Neural crest cell (in vitro differentiated cells): Measurements from ENCODE around the gene SPOCK1. TPM values are rescaled to one million over a fixed set of nuclear protein-coding genes. Genes with fewer than 3 reads are reported as not detected.

Experiments used
- DNase-seq: peaks from one replicate; pipeline ENCODE4 v3.0.0; 2021; ENCODE audit warnings: low read depth, mixed read lengths, low spot score
- H3K27ac Mint-ChIP-seq: one replicate; pipeline ENCODE4 v1.8.0; 2021; ENCODE audit warnings: mild to moderate bottlenecking, mixed read lengths; ENCODE audit not compliant: unreplicated experiment
- H3K27me3 Mint-ChIP-seq: 2 replicates; pipeline ENCODE4 v1.8.0; 2021; ENCODE audit warnings: low read depth, mild to moderate bottlenecking, mixed read lengths
- H3K36me3 Mint-ChIP-seq: 2 replicates; pipeline ENCODE4 v1.8.0; 2021; ENCODE audit warnings: low read depth, mild to moderate bottlenecking, mixed read lengths
- H3K4me1 Mint-ChIP-seq: 2 replicates; pipeline ENCODE4 v1.8.0; 2021; ENCODE audit warnings: mixed read lengths
- H3K4me3 Mint-ChIP-seq: one replicate; pipeline ENCODE4 v1.8.0; 2021; ENCODE audit warnings: mild to moderate bottlenecking, mixed read lengths
- H3K9me3 Mint-ChIP-seq: 2 replicates; pipeline ENCODE4 v1.8.0; 2021; ENCODE audit warnings: mixed read lengths
- total RNA-seq: library from RNA; stranded (reverse); gene quantifications from 2 replicates; pipeline ENCODE4 v1.2.1, GENCODE V29; 2021
- TF ChIP-seq, protein P1 (sequence below): fragments of 200-600 bp; sonication (generic); conservative IDR thresholded peaks from 2 replicates; pipeline ENCODE4 v1.5.0; 2021; ENCODE audit warnings: antibody characterized with exemption, mild to moderate bottlenecking

Gene SPOCK1
- total RNA-seq, 1 donor from 2014 or later = 89.7 TPM

- peaks cover 5% of the 10 kb centered on the region for H3K4me1 Mint-ChIP-seq
- no peaks in the 10 kb centered on the region for H3K36me3 Mint-ChIP-seq
- no peak for DNase-seq
- H3K27ac Mint-ChIP-seq = no peak overlapping the region
- no peak overlapping the region for H3K4me3 Mint-ChIP-seq
- H3K27me3 Mint-ChIP-seq = peaks cover 50% of the 10 kb centered on the region
- H3K9me3 Mint-ChIP-seq = peaks cover 2% of the 10 kb centered on the region
- TF ChIP-seq, protein P1, sequence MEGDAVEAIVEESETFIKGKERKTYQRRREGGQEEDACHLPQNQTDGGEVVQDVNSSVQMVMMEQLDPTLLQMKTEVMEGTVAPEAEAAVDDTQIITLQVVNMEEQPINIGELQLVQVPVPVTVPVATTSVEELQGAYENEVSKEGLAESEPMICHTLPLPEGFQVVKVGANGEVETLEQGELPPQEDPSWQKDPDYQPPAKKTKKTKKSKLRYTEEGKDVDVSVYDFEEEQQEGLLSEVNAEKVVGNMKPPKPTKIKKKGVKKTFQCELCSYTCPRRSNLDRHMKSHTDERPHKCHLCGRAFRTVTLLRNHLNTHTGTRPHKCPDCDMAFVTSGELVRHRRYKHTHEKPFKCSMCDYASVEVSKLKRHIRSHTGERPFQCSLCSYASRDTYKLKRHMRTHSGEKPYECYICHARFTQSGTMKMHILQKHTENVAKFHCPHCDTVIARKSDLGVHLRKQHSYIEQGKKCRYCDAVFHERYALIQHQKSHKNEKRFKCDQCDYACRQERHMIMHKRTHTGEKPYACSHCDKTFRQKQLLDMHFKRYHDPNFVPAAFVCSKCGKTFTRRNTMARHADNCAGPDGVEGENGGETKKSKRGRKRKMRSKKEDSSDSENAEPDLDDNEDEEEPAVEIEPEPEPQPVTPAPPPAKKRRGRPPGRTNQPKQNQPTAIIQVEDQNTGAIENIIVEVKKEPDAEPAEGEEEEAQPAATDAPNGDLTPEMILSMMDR = no peak
Observed at GRCh38 chr5:137516961-137517360, 17.8 kb upstream of the SPOCK1 start.

DNA sequence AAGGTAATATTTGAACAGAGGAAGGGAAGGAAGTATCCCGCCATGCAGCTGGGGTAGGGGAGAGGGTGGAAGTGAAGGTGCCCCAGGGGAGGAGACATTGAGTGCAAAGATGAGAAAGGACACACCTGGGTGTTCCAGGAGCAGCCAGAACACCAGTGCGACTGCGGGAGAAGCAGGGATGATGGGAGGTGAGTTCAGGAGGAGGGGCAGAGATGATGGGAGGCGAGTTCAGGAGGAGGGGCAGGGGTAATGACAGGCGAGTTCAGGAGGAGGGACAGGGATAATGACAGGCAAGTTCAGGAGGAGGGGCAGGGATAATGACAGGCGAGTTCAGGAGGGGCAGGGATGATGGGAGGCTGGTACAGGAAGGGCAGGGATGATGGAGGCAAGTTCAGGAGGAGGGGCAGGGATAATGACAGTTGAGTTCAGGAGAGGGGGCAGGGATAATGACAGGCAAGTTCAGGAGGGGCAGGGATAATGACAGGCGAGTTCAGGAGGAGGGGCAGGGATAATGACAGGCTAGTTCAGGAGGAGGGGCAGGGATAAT is 17.2 kb upstream of the SPOCK1 start:
- H3K36me3 Mint-ChIP-seq = no peaks in the 10 kb centered on the region
- no peak overlapping the region for H3K4me3 Mint-ChIP-seq
- H3K27me3 Mint-ChIP-seq = peaks cover 54% of the 10 kb centered on the region
- TF ChIP-seq, protein P1 = no peak
- no peak overlapping the region for H3K27ac Mint-ChIP-seq
- DNase-seq = no peak
- H3K4me1 Mint-ChIP-seq = peaks cover 5% of the 10 kb centered on the region
- H3K9me3 Mint-ChIP-seq = peaks cover 5% of the 10 kb centered on the region

- no peak for DNase-seq
- peaks cover 53% of the 10 kb centered on the region for H3K27me3 Mint-ChIP-seq
- H3K4me3 Mint-ChIP-seq = no peak overlapping the region
- H3K4me1 Mint-ChIP-seq = peaks cover 5% of the 10 kb centered on the region
- TF ChIP-seq, protein P1 = no peak
- H3K27ac Mint-ChIP-seq = no peak overlapping the region
- no peaks in the 10 kb centered on the region for H3K36me3 Mint-ChIP-seq
- H3K9me3 Mint-ChIP-seq = peaks cover 7% of the 10 kb centered on the region
Observed at GRCh38 chr5:137515238-137515637, 16.1 kb upstream of the SPOCK1 start.

DNA sequence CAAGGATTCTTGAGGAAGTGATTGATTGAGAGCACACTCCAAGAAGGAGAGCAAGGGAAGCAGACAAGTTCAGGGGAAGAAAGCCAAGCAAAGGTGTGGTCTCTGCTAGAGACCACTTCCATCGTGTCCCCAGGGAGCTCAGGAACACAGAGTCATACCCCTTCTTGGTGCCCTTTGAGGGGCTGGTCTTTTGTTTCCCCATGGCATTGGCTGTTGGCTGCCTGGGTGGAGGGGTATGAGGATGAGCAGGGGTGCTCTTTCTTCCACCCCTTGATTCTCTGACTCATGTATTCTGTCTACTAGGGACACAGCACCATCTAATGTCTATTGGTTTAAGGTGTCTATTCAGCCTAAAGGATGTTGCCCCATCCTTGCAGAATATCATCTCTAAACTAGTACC is 11.5 kb upstream of the SPOCK1 start:
- peaks cover 7% of the 10 kb centered on the region for H3K9me3 Mint-ChIP-seq
- H3K27me3 Mint-ChIP-seq = peaks cover 38% of the 10 kb centered on the region
- TF ChIP-seq, protein P1 = no peak
- DNase-seq = no peak
- no peaks in the 10 kb centered on the region for H3K36me3 Mint-ChIP-seq
- H3K4me3 Mint-ChIP-seq = no peak overlapping the region
- H3K4me1 Mint-ChIP-seq = no peaks in the 10 kb centered on the region
- H3K27ac Mint-ChIP-seq = no peak overlapping the region

DNA sequence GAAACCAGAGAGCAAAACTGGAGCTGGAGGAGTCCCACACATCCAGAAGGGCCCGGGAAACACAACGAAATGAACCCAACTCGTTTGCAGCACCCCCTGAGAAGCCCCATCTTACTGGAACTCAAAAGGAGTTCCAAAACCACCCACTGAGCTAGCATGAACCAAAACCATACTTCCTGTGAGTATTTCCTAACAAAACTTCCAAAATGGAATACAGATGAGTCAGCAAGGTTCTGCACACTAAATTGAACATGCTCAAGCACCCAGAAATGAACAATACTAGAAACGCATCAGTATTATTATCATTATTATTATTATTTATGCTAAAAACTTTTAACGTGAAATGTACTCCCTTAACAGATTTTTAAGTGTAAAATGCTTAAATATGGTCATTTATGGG is 8.0 kb upstream of the SPOCK1 start:
- no peak for DNase-seq
- H3K27ac Mint-ChIP-seq = no peak overlapping the region
- H3K4me3 Mint-ChIP-seq = no peak overlapping the region
- H3K4me1 Mint-ChIP-seq = no peaks in the 10 kb centered on the region
- H3K9me3 Mint-ChIP-seq = peaks cover 7% of the 10 kb centered on the region
- no peaks in the 10 kb centered on the region for H3K36me3 Mint-ChIP-seq
- peaks cover 18% of the 10 kb centered on the region for H3K27me3 Mint-ChIP-seq
- TF ChIP-seq, protein P1 = no peak
